Body of pancreas (tissue), 4 donors: ENCODE data around the gene DCHS1.

Experiments
- POLR2A ChIP-seq, 3 donors: fragments of 450-650 bp; IDR thresholded peaks; one replicate each; pipeline ENCODE4 v1.6.1; 2016; ENCODE audit warnings: antibody characterized with exemption in 3 of 3, mild to moderate bottlenecking in 2 of 3
- TF ChIP-seq, protein P1 (sequence below), 7 experiments: fragments of 450-650 bp in 4 of 7; fragments of 200-600 bp in 3 of 7; sonication (generic) in 3 of 7; IDR thresholded peaks; one replicate each; pipeline ENCODE4 v1.5.1; 2016 to 2019; ENCODE audit warnings: antibody characterized with exemption in 7 of 7

- TF ChIP-seq, protein P1, sequence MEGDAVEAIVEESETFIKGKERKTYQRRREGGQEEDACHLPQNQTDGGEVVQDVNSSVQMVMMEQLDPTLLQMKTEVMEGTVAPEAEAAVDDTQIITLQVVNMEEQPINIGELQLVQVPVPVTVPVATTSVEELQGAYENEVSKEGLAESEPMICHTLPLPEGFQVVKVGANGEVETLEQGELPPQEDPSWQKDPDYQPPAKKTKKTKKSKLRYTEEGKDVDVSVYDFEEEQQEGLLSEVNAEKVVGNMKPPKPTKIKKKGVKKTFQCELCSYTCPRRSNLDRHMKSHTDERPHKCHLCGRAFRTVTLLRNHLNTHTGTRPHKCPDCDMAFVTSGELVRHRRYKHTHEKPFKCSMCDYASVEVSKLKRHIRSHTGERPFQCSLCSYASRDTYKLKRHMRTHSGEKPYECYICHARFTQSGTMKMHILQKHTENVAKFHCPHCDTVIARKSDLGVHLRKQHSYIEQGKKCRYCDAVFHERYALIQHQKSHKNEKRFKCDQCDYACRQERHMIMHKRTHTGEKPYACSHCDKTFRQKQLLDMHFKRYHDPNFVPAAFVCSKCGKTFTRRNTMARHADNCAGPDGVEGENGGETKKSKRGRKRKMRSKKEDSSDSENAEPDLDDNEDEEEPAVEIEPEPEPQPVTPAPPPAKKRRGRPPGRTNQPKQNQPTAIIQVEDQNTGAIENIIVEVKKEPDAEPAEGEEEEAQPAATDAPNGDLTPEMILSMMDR (IDR thresholded peaks at IDR 0.05): no peak
- TF ChIP-seq POLR2A (IDR thresholded peaks at IDR 0.05): no peak
Observed at GRCh38 chr11:6583584-6583983, 72.0 kb downstream of the DCHS1 start.
